Skeletal muscle satellite cell (primary cell): ENCODE results near the gene TMEM242.
A peak's percentile ranks its signal among the peaks of the same experiment; 100 is the strongest.
"Not testable (repeated sequence)": the region's sequence is repeated elsewhere in the genome, so short reads cannot be mapped to it uniquely, and the experiment has no call there.

Experiments used
- H3K27me3 ChIP-seq: 2 replicates; pipeline ENCODE4 v1.7.0; 2013; ENCODE audit warnings: low read length; ENCODE audit not compliant: control insufficient read depth, insufficient read depth
- H3K36me3 ChIP-seq: 2 replicates; pipeline ENCODE4 v1.7.0; 2013; ENCODE audit warnings: mild to moderate bottlenecking, control low read depth, low read length; ENCODE audit not compliant: insufficient read depth
- H3K4me1 ChIP-seq: 2 replicates; pipeline ENCODE4 v1.7.0; 2013; ENCODE audit warnings: low read length; ENCODE audit not compliant: control insufficient read depth, insufficient read depth
- H3K4me2 ChIP-seq: 2 replicates; pipeline ENCODE4 v1.7.0; 2013; ENCODE audit warnings: mild to moderate bottlenecking, low read length
- H3K4me3 ChIP-seq: 2 replicates; pipeline ENCODE4 v1.7.0; 2013; ENCODE audit warnings: low read length
- H3K9ac ChIP-seq: 2 replicates; pipeline ENCODE4 v1.7.0; 2013; ENCODE audit warnings: mild to moderate bottlenecking, low read depth, low read length, moderate library complexity
- H3K9me3 ChIP-seq: replicated peaks from 2 replicates; pipeline ENCODE4 v1.7.0; 2013; ENCODE audit warnings: mild to moderate bottlenecking, control low read depth, low read length

Gene TMEM242

DNA sequence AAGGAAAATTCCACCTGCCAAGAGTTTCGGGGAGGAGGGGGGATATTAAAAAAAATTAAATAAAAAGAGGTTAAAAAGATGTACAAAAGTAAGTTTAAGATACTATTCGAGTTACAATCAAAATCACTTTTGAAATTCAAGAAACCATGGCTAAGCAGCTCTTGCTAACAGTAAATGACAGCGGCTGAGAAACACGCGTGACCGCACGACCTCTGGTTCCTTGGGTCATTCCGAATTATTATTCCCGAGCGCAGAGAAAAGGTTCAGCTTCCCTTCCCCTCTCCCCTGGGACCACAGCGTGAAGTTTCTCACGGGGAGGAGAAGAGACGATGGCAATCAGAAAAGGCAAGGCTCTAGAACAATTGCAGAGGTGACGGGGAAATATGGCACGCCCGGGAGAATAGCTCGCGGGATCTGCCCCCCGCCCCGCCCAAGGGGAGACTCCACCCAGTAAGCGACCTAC is 496 bp downstream of the TMEM242 start:
- Histone ChIP-seq H3K9ac (peak overlapping the region; percentile 89), H3K27me3 (peaks cover 10% of the 10 kb centered on the region), H3K9me3 (no peaks in the 10 kb centered on the region)

DNA sequence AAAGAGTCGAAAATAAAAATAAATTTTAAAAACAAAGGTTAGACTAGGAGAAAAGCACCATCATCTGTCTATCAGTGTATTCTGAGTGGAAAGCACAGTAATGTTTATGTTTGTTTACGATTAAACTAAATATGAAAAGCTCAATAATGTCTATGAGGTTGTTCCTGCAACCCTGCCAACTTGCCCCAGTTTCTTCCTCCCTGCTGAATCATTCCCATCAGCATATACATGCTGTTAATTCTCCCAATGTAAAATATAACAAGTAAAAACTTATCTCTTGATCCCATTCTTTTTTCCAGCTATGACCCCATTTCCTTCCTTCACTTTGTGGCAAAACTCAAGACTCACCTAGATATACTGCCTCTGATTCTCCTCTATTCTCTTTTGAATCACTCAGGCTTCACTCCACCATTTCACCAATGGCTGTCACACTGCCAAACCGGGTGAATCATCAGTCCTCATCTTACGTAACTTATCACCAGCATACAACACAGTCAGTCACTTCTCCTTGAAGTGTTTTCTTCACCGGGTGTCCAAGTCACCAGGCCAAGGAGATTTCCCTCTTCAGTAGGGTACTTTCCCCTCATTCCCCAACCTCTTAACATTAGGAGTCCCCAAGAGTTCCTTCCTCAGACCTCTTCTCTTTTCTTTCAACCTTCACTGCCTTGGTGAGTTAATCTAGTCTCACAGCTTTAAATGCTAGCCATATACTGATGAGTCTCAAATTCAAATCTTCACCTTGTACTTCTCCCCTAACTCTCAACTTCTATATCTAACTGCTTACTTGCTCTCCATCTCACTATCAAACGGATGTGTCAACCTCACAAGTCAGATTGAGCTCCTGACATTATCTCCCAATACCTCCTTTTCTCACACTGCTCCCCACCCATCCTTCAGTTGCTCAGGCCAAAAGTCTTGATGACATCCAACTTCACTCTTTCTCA is 6.2 kb downstream of the TMEM242 start:
- Histone ChIP-seq H3K4me3 (no peak overlapping the region), H3K9me3 (no peaks in the 10 kb centered on the region), H3K27me3 (no peaks in the 10 kb centered on the region), H3K9ac (no peak overlapping the region), H3K4me2 (no peak overlapping the region), H3K36me3 (peaks cover 28% of the 10 kb centered on the region), H3K4me1 (peaks cover 8% of the 10 kb centered on the region)

More for the DNA sequence above, 496 bp downstream of the TMEM242 start:
- peak overlapping the region; percentile 95 for H3K4me3 ChIP-seq
- H3K4me1 ChIP-seq = peaks cover 5% of the 10 kb centered on the region
- peaks cover 4% of the 10 kb centered on the region for H3K36me3 ChIP-seq
- H3K4me2 ChIP-seq = peak overlapping the region; percentile 98

GRCh38 chr6:157314705-157315321 is 8.5 kb downstream of the TMEM242 start:
- Histone ChIP-seq H3K9me3 (no peaks in the 10 kb centered on the region), H3K9ac (no peak overlapping the region), H3K4me1 (peaks cover 8% of the 10 kb centered on the region), H3K27me3 (no peaks in the 10 kb centered on the region), H3K4me3 (no peak overlapping the region), H3K4me2 (no peak overlapping the region), H3K36me3 (peaks cover 33% of the 10 kb centered on the region)

DNA sequence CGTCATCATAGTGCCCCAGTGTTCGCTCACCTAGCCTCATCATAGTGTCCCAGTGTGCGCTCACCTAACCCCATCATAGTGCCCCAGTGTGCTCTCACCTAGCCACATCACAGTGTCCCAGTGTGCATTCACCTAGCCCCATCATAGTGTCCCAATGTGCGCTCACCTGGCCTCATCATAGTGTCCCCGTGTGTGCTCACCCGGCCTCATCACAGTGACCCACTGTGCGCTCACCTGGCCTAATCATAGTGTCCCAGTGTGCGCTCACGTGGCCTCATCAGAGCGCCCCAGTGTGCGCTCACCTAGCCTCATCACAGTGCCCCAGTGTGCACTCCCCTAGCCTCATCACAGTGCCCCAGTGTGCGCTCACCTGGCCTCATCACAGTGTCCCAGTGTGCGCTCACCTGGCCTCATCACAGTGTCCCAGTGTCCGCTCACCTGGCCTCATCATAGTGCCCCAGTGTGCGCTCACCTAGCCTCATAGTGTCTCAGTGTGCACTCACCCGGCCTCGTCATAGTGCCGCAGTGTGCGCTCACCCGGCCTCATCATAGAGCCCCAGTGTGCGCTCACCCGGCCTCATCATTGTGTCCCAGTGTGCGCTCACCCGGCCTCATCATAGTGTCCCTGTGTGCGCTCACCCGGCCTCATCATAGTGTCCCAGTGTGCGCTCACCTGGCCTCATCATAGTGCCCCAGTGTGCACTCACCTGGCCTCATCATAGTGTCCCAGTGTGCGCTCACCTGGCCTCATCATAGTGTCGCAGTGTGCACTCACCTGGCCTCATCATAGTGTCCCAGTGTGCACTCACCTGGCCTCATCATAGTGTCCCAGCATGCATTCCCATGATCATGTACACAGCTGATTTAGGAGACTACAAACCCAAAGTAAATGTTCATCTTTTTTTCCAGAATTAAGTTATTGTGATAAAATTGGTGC is 9.5 kb downstream of the TMEM242 start:
- no peaks in the 10 kb centered on the region for H3K27me3 ChIP-seq
- H3K4me1 ChIP-seq = peaks cover 8% of the 10 kb centered on the region

GRCh38 chr6:157312757-157313156 is 10.6 kb downstream of the TMEM242 start:
- Histone ChIP-seq H3K4me1 (peaks cover 8% of the 10 kb centered on the region), H3K9me3 (no peaks in the 10 kb centered on the region), H3K9ac (no peak overlapping the region), H3K4me3 (no peak overlapping the region), H3K36me3 (peaks cover 29% of the 10 kb centered on the region), H3K27me3 (no peaks in the 10 kb centered on the region), H3K4me2 (no peak overlapping the region)

More for the DNA sequence above, 9.5 kb downstream of the TMEM242 start:
- H3K9ac ChIP-seq = no peak overlapping the region
- no peaks in the 10 kb centered on the region for H3K9me3 ChIP-seq
- no peak overlapping the region for H3K4me3 ChIP-seq
- H3K36me3 ChIP-seq = peaks cover 33% of the 10 kb centered on the region
- H3K4me2 ChIP-seq = no peak overlapping the region

GRCh38 chr6:157310693-157311092 is 12.6 kb downstream of the TMEM242 start:
- not testable (repeated sequence) for H3K4me3 ChIP-seq, H3K4me2 ChIP-seq, H3K9ac ChIP-seq, H3K27me3 ChIP-seq, H3K9me3 ChIP-seq, H3K4me1 ChIP-seq
- H3K36me3 ChIP-seq = peaks cover 29% of the 10 kb centered on the region

GRCh38 chr6:157307661-157308060 is 15.7 kb downstream of the TMEM242 start:
- Histone ChIP-seq H3K9me3 (no peaks in the 10 kb centered on the region), H3K4me2 (no peak overlapping the region), H3K9ac (no peak overlapping the region), H3K36me3 (peaks cover 7% of the 10 kb centered on the region), H3K4me1 (peaks cover 7% of the 10 kb centered on the region), H3K4me3 (no peak overlapping the region), H3K27me3 (no peaks in the 10 kb centered on the region)

DNA sequence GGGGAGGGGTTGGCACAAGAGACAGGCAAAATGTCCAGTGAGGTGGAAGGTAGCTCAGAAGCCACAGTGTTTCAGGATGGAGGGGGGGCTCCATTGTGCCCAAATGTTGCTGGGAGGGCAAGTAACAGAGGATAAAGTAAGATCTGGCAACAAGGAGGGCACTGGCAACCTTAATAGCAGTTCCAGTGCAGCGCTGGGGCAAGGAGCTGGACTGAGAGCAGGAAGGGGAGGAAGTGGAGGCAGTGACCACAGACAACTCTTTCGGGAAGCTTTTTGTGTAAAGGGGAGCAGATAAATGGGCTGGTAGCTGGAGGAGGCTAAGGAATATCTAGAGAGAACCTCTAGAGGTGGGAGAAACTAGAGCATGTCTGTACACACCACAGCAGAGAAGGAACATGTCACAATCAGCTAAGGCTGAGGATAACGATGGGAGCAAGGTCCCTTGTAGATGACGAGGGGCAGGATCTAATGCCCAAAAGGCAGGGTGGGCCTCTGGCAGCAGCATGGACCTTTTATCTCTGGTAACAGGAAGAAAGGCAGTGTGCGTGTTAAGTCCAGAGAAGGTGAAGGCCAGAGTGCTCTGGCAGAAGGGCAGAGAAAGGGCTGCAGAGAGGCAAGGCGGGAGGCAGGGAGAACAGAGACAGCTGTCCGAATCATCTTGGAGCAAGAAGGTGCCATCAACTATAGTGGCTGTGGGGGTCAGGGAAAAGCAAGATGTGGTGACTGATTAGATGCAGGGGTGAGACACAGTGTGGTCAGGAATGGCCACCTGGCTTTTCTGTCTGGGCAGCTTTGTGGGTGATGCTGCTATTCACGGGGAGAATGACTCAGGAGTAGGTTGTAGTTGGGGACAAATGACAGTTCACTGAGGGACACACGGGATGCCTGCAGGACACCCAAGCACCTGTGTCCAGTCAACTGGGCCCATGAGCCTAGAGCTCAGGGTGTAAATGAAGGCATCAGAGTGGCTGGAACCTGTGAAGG is 17.4 kb downstream of the TMEM242 start:
- Histone ChIP-seq H3K9ac (no peak overlapping the region), H3K9me3 (no peaks in the 10 kb centered on the region), H3K36me3 (peaks cover 6% of the 10 kb centered on the region), H3K27me3 (no peaks in the 10 kb centered on the region), H3K4me1 (peaks cover 7% of the 10 kb centered on the region), H3K4me3 (no peak overlapping the region), H3K4me2 (no peak overlapping the region)

- no peak overlapping the region for H3K4me2 ChIP-seq
- no peaks in the 10 kb centered on the region for H3K36me3 ChIP-seq
- H3K27me3 ChIP-seq = no peaks in the 10 kb centered on the region
- no peaks in the 10 kb centered on the region for H3K9me3 ChIP-seq
- no peak overlapping the region for H3K4me3 ChIP-seq
- H3K9ac ChIP-seq = no peak overlapping the region
- H3K4me1 ChIP-seq = peaks cover 7% of the 10 kb centered on the region
These were observed 18.2 kb downstream of the TMEM242 start for GRCh38 chr6:157304899-157305663.

- Histone ChIP-seq H3K4me3 (no peak overlapping the region), H3K36me3 (no peaks in the 10 kb centered on the region), H3K9me3 (no peaks in the 10 kb centered on the region), H3K4me1 (peaks cover 7% of the 10 kb centered on the region), H3K27me3 (no peaks in the 10 kb centered on the region), H3K9ac (no peak overlapping the region), H3K4me2 (no peak overlapping the region)
These were observed 20.6 kb downstream of the TMEM242 start for GRCh38 chr6:157302736-157303135.
